Smooth muscle cell (in vitro differentiated cells): Measurements from ENCODE around the gene SLC1A7. TPM values are rescaled to one million over a fixed set of nuclear protein-coding genes. Genes with fewer than 3 reads are reported as not detected.

Experiments used
- DNase-seq: peaks from one replicate; lab custom pipeline; 2025; ENCODE audit not compliant: unreplicated experiment; lab: John Stamatoyannopoulos, UW
- H2AFZ ChIP-seq: fragments of 200-600 bp; sonication (generic); 2 replicates; pipeline ENCODE4 v1.6.0; 2016; ENCODE audit warnings: antibody characterized with exemption, low read depth, mild to moderate bottlenecking
- H3F3A ChIP-seq: fragments of 200-600 bp; sonication (generic); 2 replicates; pipeline ENCODE4 v1.6.0; 2017; ENCODE audit warnings: antibody characterized with exemption, low read depth
- H3K27ac ChIP-seq: fragments of 200-600 bp; sonication (generic); 2 replicates; pipeline ENCODE4 v1.5.1; 2016; ENCODE audit warnings: low read depth, mild to moderate bottlenecking
- H3K27me3 ChIP-seq: fragments of 200-600 bp; sonication (generic); 2 replicates; pipeline ENCODE4 v1.6.1; 2016; ENCODE audit warnings: low read depth, mild to moderate bottlenecking
- H3K36me3 ChIP-seq: fragments of 200-600 bp; sonication (generic); 2 replicates; pipeline ENCODE4 v1.5.1; 2016; ENCODE audit warnings: low read depth
- H3K4me1 ChIP-seq: fragments of 200-600 bp; sonication (generic); 2 replicates; pipeline ENCODE4 v1.5.1; 2016; ENCODE audit warnings: low read depth
- H3K4me2 ChIP-seq: fragments of 200-600 bp; sonication (generic); 2 replicates; pipeline ENCODE4 v1.6.0; 2016; ENCODE audit warnings: mild to moderate bottlenecking
- H3K4me3 ChIP-seq: fragments of 200-600 bp; sonication (generic); 2 replicates; pipeline ENCODE4 v1.5.1; 2016; ENCODE audit warnings: mild to moderate bottlenecking
- H3K79me2 ChIP-seq: fragments of 200-600 bp; sonication (generic); 2 replicates; pipeline ENCODE4 v1.6.0; 2016; ENCODE audit warnings: low read depth, mild to moderate bottlenecking
- H3K9ac ChIP-seq: fragments of 200-600 bp; sonication (generic); 2 replicates; pipeline ENCODE4 v1.6.0; 2016; ENCODE audit warnings: low read depth
- H3K9me3 ChIP-seq: fragments of 200-600 bp; sonication (generic); replicated peaks from 2 replicates; pipeline ENCODE4 v1.5.1; 2016; ENCODE audit warnings: low read depth
- H4K20me1 ChIP-seq: fragments of 200-600 bp; sonication (generic); 2 replicates; pipeline ENCODE4 v1.6.0; 2016; ENCODE audit warnings: low read depth
- CTCF ChIP-seq: fragments of 200-600 bp; sonication (generic); IDR thresholded peaks from 2 replicates; pipeline ENCODE4 v1.5.1; 2017; ENCODE audit warnings: borderline replicate concordance, mild to moderate bottlenecking, antibody characterized with exemption; ENCODE audit not compliant: insufficient read depth, poor library complexity, severe bottlenecking
- WGBS: methylation state at CpG from one replicate; pipeline ENCODE4 v1.1.7; 2016; ENCODE audit warnings: low lambda C conversion rate; 5-methylcytosine and 5-hydroxymethylcytosine counted together
- polyA plus RNA-seq: library from polyadenylated mRNA; unstranded; fragments of >200 nt; fragmentation: Nextera tagmentation; extraction: Ambion mirVana; gene quantifications from 2 replicates; pipeline ENCODE4 v1.2.1, GENCODE V29; 2016
- total RNA-seq: library from RNA; depleted of rRNA; stranded (reverse); fragments of >200 nt; gene quantifications from 2 replicates; pipeline ENCODE4 v1.2.3, GENCODE V29; 2014

The SLC1A7 gene
- total and polyA plus RNA-seq, 2 experiments from 2014 or later = 0.05 TPM; not detected in 1

DNA sequence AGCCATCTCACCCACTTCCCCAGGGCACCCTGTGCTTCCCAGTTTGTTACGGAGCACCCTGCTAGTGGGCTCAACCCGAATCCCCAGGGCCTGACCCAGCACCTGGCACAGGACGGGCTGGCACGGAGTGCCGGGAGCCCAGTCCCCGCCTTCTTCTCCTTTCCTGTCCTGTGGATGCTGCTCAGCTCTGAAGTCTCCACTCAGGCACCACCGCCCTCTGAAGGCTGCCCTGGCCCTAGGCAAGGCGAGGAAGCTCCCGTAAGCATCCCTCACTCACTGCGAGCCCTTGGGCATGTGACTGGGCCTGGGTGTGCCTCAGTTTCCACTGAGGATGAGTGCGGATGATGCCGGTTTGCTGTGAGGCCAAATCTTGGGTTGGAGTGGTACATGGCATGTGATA lies 21.8 kb downstream of the SLC1A7 start:
- peaks cover 10% of the 10 kb centered on the region for H3K4me1 ChIP-seq
- H4K20me1 ChIP-seq = no peaks in the 10 kb centered on the region
- no peaks in the 10 kb centered on the region for H3F3A ChIP-seq
- H3K79me2 ChIP-seq = no peaks in the 10 kb centered on the region
- 78% methylated on average over 12 of the region's 12 CpGs for WGBS
- H3K9me3 ChIP-seq = no peaks in the 10 kb centered on the region
- DNase-seq = no peak
- peaks cover 21% of the 10 kb centered on the region for H3K27me3 ChIP-seq
- no peaks in the 10 kb centered on the region for H3K36me3 ChIP-seq
- H3K27ac ChIP-seq = no peak overlapping the region
- H3K4me2 ChIP-seq = no peak overlapping the region
- H2AFZ ChIP-seq = no peak overlapping the region
- TF ChIP-seq CTCF = no peak
- no peak overlapping the region for H3K4me3 ChIP-seq
- H3K9ac ChIP-seq = no peak overlapping the region

GRCh38 chr1:53117836-53118235 lies 24.6 kb downstream of the SLC1A7 start:
- no peaks in the 10 kb centered on the region for H4K20me1 ChIP-seq
- H3K27ac ChIP-seq = no peak overlapping the region
- WGBS = 92% methylated on average over 9 of the region's 9 CpGs
- no peaks in the 10 kb centered on the region for H3K36me3 ChIP-seq
- peaks cover 10% of the 10 kb centered on the region for H3K4me1 ChIP-seq
- no peaks in the 10 kb centered on the region for H3F3A ChIP-seq
- no peak overlapping the region for H3K4me3 ChIP-seq
- no peak for TF ChIP-seq CTCF
- DNase-seq = no peak
- no peak overlapping the region for H3K4me2 ChIP-seq
- no peak overlapping the region for H3K9ac ChIP-seq
- peaks cover 21% of the 10 kb centered on the region for H3K27me3 ChIP-seq
- H3K9me3 ChIP-seq = no peaks in the 10 kb centered on the region
- H3K79me2 ChIP-seq = no peaks in the 10 kb centered on the region
- no peak overlapping the region for H2AFZ ChIP-seq

DNA sequence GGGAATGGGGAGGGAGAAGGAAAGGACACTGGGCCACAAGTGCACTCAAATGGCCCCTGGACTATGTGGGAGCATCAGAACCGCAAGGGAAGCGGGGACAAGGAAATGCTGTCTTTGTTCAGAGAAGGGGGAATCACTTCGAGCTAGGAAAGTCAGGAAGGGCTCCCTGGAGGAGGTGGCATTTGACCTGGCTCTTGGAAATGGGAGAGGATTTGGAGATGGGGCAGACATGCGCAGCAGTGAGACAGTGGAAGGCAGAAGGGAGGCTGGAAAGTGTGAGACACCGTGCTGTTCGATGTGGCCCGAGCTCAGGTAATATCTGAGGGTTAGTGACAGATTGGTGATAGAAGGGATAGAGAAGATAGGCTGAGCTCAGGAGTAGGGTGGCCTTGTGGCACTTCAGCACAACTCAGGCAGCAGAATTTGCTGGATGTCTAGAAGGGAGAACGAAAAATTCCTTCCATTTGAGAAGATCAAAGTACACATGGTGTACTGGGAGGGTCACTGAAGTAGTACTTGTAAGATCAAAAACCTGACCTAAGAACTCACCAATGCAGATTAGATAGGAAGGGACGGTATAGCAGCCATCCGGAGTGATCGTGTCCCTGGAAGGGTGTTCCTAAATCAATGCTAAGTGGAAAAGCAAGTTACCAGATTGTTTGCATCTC lies 25.4 kb downstream of the SLC1A7 start:
- Histone ChIP-seq H3K27me3 (peaks cover 21% of the 10 kb centered on the region), H3F3A (no peaks in the 10 kb centered on the region), H3K4me2 (no peak overlapping the region), H3K79me2 (no peaks in the 10 kb centered on the region), H3K9me3 (peaks cover 3% of the 10 kb centered on the region), H3K4me1 (peaks cover 10% of the 10 kb centered on the region), H3K4me3 (no peak overlapping the region), H2AFZ (no peak overlapping the region), H3K36me3 (no peaks in the 10 kb centered on the region), H3K9ac (no peak overlapping the region), H4K20me1 (no peaks in the 10 kb centered on the region), H3K27ac (no peak overlapping the region)
- TF ChIP-seq CTCF = no peak
- no peak for DNase-seq
- 92% methylated on average over 11 of the region's 11 CpGs for WGBS

GRCh38 chr1:53116307-53116810 lies 26.1 kb downstream of the SLC1A7 start:
- 56% methylated on average over 8 of the region's 9 CpGs for WGBS
- peaks cover 21% of the 10 kb centered on the region for H3K27me3 ChIP-seq
- TF ChIP-seq CTCF = no peak
- H2AFZ ChIP-seq = no peak overlapping the region
- no peak overlapping the region for H3K4me3 ChIP-seq
- no peak overlapping the region for H3K27ac ChIP-seq
- DNase-seq = no peak
- H4K20me1 ChIP-seq = no peaks in the 10 kb centered on the region
- peaks cover 10% of the 10 kb centered on the region for H3K4me1 ChIP-seq
- H3K9me3 ChIP-seq = peaks cover 4% of the 10 kb centered on the region
- no peak overlapping the region for H3K9ac ChIP-seq
- no peaks in the 10 kb centered on the region for H3K36me3 ChIP-seq
- no peaks in the 10 kb centered on the region for H3F3A ChIP-seq
- no peak overlapping the region for H3K4me2 ChIP-seq
- H3K79me2 ChIP-seq = no peaks in the 10 kb centered on the region
